B cell (primary cell): Measurements from ENCODE around the gene DTNA. TPM values are rescaled to one million over a fixed set of nuclear protein-coding genes. Genes with fewer than 3 reads are reported as not detected.

ENCODE experiments used
- ATAC-seq: fragments of 200-7000 bp; cut with Tn5 transposase; one replicate; pipeline ENCODE4 v1.10.0; 2021; ENCODE audit warnings: low read depth, mild to moderate bottlenecking, moderate number of reproducible peaks, moderate library complexity
- CTCF ChIA-PET: fragments of 350-600 bp; sonication (Branson Sonifier 250); formaldehyde crosslinking; loops from one replicate; lab custom pipeline; 2021; ENCODE audit warnings: antibody characterized with exemption, inconsistent platforms; lab: Charles Lee
- POLR2A ChIA-PET: fragments of 350-600 bp; sonication (Branson Sonifier 250); formaldehyde crosslinking; loops from one replicate; lab custom pipeline; 2021; ENCODE audit warnings: antibody characterized with exemption; lab: Charles Lee
- DNase-seq: peaks from one replicate; pipeline ENCODE4 v3.0.0; 2013
- H2AFZ ChIP-seq: 2 replicates; pipeline ENCODE4 v1.6.1; 2012; ENCODE audit warnings: mild to moderate bottlenecking, low read depth, low read length; ENCODE audit not compliant: insufficient read depth, poor library complexity, severe bottlenecking
- H3K27ac ChIP-seq, 2 donors: 1 replicate in 1 of 2; 2 replicates in 1 of 2; pipeline ENCODE4 v1.5.1; 2012 to 2013; ENCODE audit warnings: low read length in 2 of 2, mild to moderate bottlenecking in 2 of 2, moderate library complexity in 1 of 2
- H3K27me3 ChIP-seq, 4 experiments: fragments of 200-600 bp in 1 of 4; sonication (generic) in 1 of 4; replicated peaks in 1 of 4; 1 replicate in 2 of 4; 2 replicates in 2 of 4; pipeline versions ENCODE4 v1.6.1 to v1.7.0; 2013 to 2016; ENCODE audit warnings: low read length in 3 of 4, mild to moderate bottlenecking in 2 of 4, mixed read lengths in 1 of 4, moderate library complexity in 1 of 4; ENCODE audit not compliant: insufficient read depth in 4 of 4, control insufficient read depth in 3 of 4; ENCODE audit errors: control extremely low read depth in 1 of 4
- H3K36me3 ChIP-seq, 2 experiments: replicated peaks in 1 of 2; 1 replicate in 1 of 2; 2 replicates in 1 of 2; pipeline versions ENCODE4 v1.6.1 to v1.7.1; 2013; ENCODE audit warnings: low read length in 1 of 2; ENCODE audit not compliant: insufficient read depth in 2 of 2, control insufficient read depth in 1 of 2; ENCODE audit errors: control extremely low read depth in 1 of 2, extremely low read depth in 1 of 2
- H3K4me1 ChIP-seq, 2 donors: fragments of 200-600 bp in 1 of 2; sonication (generic) in 1 of 2; 1 replicate in 1 of 2; 2 replicates in 1 of 2; pipeline versions ENCODE4 v1.5.1 to v1.6.1; 2013 to 2017; ENCODE audit warnings: low read length in 2 of 2; ENCODE audit not compliant: control insufficient read depth in 2 of 2, insufficient read depth in 2 of 2
- H3K4me2 ChIP-seq: replicated peaks from 2 replicates; pipeline ENCODE3; 2012; ENCODE audit warnings: mild to moderate bottlenecking, low read depth, low read length; ENCODE audit not compliant: poor library complexity, severe bottlenecking
- H3K4me3 ChIP-seq, 5 experiments: fragments of 200-600 bp in 1 of 5; sonication (generic) in 1 of 5; 1 replicate in 3 of 5; 2 replicates in 2 of 5; pipeline versions ENCODE4 v1.5.1 to v1.7.0; 2011 to 2016; ENCODE audit warnings: low read length in 4 of 5, mild to moderate bottlenecking in 4 of 5, low read depth in 2 of 5, control low read depth in 1 of 5, moderate library complexity in 1 of 5; ENCODE audit not compliant: insufficient read depth in 1 of 5; ENCODE audit errors: control extremely low read depth in 1 of 5, extremely low read depth in 1 of 5
- H3K79me2 ChIP-seq: fragments of 200-600 bp; sonication (generic); one replicate; pipeline ENCODE4 v1.6.0; 2016; ENCODE audit warnings: low read length; ENCODE audit not compliant: control insufficient read depth, insufficient read depth
- H3K9ac ChIP-seq: fragments of 200-600 bp; sonication (generic); 2 replicates; pipeline ENCODE4 v1.6.1; 2017; ENCODE audit warnings: mild to moderate bottlenecking, low read length, moderate library complexity
- H3K9me3 ChIP-seq, 3 donors: one replicate each; pipeline versions ENCODE4 v1.6.1 to v1.7.1; 2013; ENCODE audit warnings: low read length in 2 of 3; ENCODE audit not compliant: control insufficient read depth in 2 of 3, insufficient read depth in 1 of 3; ENCODE audit errors: control extremely low read depth in 1 of 3
- H4K20me1 ChIP-seq: 2 replicates; pipeline ENCODE4 v1.6.0; 2012; ENCODE audit warnings: mild to moderate bottlenecking, low read length; ENCODE audit not compliant: insufficient read depth, control insufficient read depth, poor library complexity, severe bottlenecking
- H3K27ac Mint-ChIP-seq: one replicate; pipeline ENCODE4 v1.8.0; 2021; ENCODE audit warnings: mixed read lengths
- H3K27me3 Mint-ChIP-seq: one replicate; pipeline ENCODE4 v1.8.0; 2021; ENCODE audit warnings: mixed read lengths
- H3K4me1 Mint-ChIP-seq: one replicate; pipeline ENCODE4 v1.8.0; 2021; ENCODE audit warnings: mixed read lengths
- H3K4me3 Mint-ChIP-seq: one replicate; pipeline ENCODE4 v1.8.0; 2021; ENCODE audit warnings: mixed read lengths
- H3K9me3 Mint-ChIP-seq: one replicate; pipeline ENCODE4 v1.8.0; 2022; ENCODE audit warnings: mixed read lengths; ENCODE audit not compliant: insufficient read depth
- CTCF ChIP-seq: fragments of 200-600 bp; IDR thresholded peaks from one replicate; pipeline ENCODE4 v1.8.0; 2022; ENCODE audit warnings: antibody characterized with exemption, mild to moderate bottlenecking
- EZH2 ChIP-seq: IDR thresholded peaks from 2 replicates; pipeline ENCODE4 v1.6.1; 2012; ENCODE audit warnings: borderline replicate concordance, low read depth, mild to moderate bottlenecking, moderate library complexity, low read length; ENCODE audit not compliant: insufficient read depth, poor library complexity, severe bottlenecking
- WGBS: methylation state at CpG from one replicate; pipeline ENCODE4 v1.1.5; 2013; ENCODE audit warnings: missing lambda C conversion rate; ENCODE audit not compliant: insufficient coverage; 5-methylcytosine and 5-hydroxymethylcytosine counted together
- intact Hi-C: fragments of 100-400 bp; cut with micrococcal nuclease; formaldehyde crosslinking; loops from one replicate; pipeline ENCODE4 v1.10.0; 2022
- polyA plus RNA-seq: library from polyadenylated mRNA; depleted of rRNA; stranded (reverse); fragments of >200 nt; gene quantifications from 2 replicates; pipeline ENCODE4 v1.2.3, GENCODE V29; 2012
- total RNA-seq, 2 donors: library from RNA; stranded (reverse); fragments of 120-200 nt in 1 of 2; gene quantifications; 1 replicate in 1 of 2; 2 replicates in 1 of 2; pipeline versions ENCODE4 v1.2.3 to v1.2.4, GENCODE V29; 2013 to 2022

The DTNA gene
- total and polyA plus RNA-seq, 2 donors (not counting 1 experiment from before 2014, with no cell fraction given), result not detected

- no peak overlapping the region for H3K4me3 ChIP-seq
- H3K27me3 Mint-ChIP-seq, result peaks cover 7% of the 10 kb centered on the region
- ATAC-seq (no peak), DNase-seq (no peak)
- intact Hi-C loops, result no loop called here
- H3K9me3 ChIP-seq, result no peaks in the 10 kb centered on the region
- 67% methylated on average over 2 of the region's 3 CpGs for WGBS
- H3K79me2 ChIP-seq, result no peaks in the 10 kb centered on the region
- POLR2A ChIA-PET, result no interaction called here
- H2AFZ ChIP-seq, result no peak overlapping the region
- no peak overlapping the region for H3K27ac ChIP-seq
- no peaks in the 10 kb centered on the region for H3K4me1 Mint-ChIP-seq
- no peaks in the 10 kb centered on the region for H3K4me1 ChIP-seq
- CTCF ChIA-PET, result interaction anchor here (2.7 kb wide), 1 partner anchor 15 kb away, joined by 7 read pairs; no protein-coding TSS in a partner anchor
- H3K4me2 ChIP-seq, result no peak overlapping the region
- H3K36me3 ChIP-seq, result no peaks in the 10 kb centered on the region
- H3K9ac ChIP-seq, result no peak overlapping the region
- TF ChIP-seq EZH2 (no peak), CTCF (no peak)
- no peaks in the 10 kb centered on the region for H4K20me1 ChIP-seq
- no peak overlapping the region for H3K27ac Mint-ChIP-seq
- H3K27me3 ChIP-seq, result no peaks in the 10 kb centered on the region
- no peaks in the 10 kb centered on the region for H3K9me3 Mint-ChIP-seq
- no peak overlapping the region for H3K4me3 Mint-ChIP-seq
Measured at GRCh38 chr18:34802959-34803358, 92.9 kb downstream of the DTNA start.

GRCh38 chr18:34803877-34804400 is 93.8 kb downstream of the DTNA start:
- intact Hi-C loops, result no loop called here
- no peak for TF ChIP-seq EZH2
- TF ChIP-seq CTCF, result no peak
- H3K79me2 ChIP-seq, result no peaks in the 10 kb centered on the region
- no peaks in the 10 kb centered on the region for H3K27me3 ChIP-seq
- 91% methylated on average over 5 of the region's 5 CpGs for WGBS
- no peak overlapping the region for H3K4me2 ChIP-seq
- H3K36me3 ChIP-seq, result no peaks in the 10 kb centered on the region
- no peak overlapping the region for H3K27ac ChIP-seq
- CTCF ChIA-PET, result interaction anchor here (2.7 kb wide), 1 partner anchor 16 kb away, joined by 7 read pairs; no protein-coding TSS in a partner anchor
- no peak overlapping the region for H3K27ac Mint-ChIP-seq
- no peak for DNase-seq
- H3K4me1 Mint-ChIP-seq, result no peaks in the 10 kb centered on the region
- H4K20me1 ChIP-seq, result no peaks in the 10 kb centered on the region
- no peak overlapping the region for H3K4me3 ChIP-seq
- POLR2A ChIA-PET, result no interaction called here
- no peaks in the 10 kb centered on the region for H3K9me3 Mint-ChIP-seq
- H3K9me3 ChIP-seq, result no peaks in the 10 kb centered on the region
- no peak for ATAC-seq
- H3K4me1 ChIP-seq, result no peaks in the 10 kb centered on the region
- peaks cover 10% of the 10 kb centered on the region for H3K27me3 Mint-ChIP-seq
- no peak overlapping the region for H2AFZ ChIP-seq
- no peak overlapping the region for H3K9ac ChIP-seq
- no peak overlapping the region for H3K4me3 Mint-ChIP-seq
